A549 (cell line): ENCODE results near the gene SIN3A. TPM values are rescaled to one million over a fixed set of nuclear protein-coding genes. Genes with fewer than 3 reads are reported as not detected.

ENCODE experiments used
- ATAC-seq, 2 experiments: fragments of 200-7000 bp in 1 of 2; fragments of >200 bp in 1 of 2; cut with Nextera tagmentation in 1 of 2; cut with Tn5 transposase in 1 of 2; 3 replicates each; pipeline versions ENCODE4 v1.8.0 to v1.9.1; 2018 to 2020; ENCODE audit warnings: mild to moderate bottlenecking in 1 of 2, moderate library complexity in 1 of 2
- CTCF ChIA-PET: fragments of 300-600 bp; sonication (Branson Sonifier 250); formaldehyde crosslinking; extraction: SDS; loops from one replicate; lab custom pipeline; 2021; ENCODE audit warnings: antibody characterized with exemption, inconsistent platforms; lab: Yijun Ruan, JAX
- POLR2A ChIA-PET: fragments of 350-600 bp; formaldehyde crosslinking; extraction: SDS; loops from one replicate; lab custom pipeline; 2021; ENCODE audit warnings: antibody characterized with exemption, inconsistent platforms; lab: Yijun Ruan, JAX
- DNase-seq, 2 experiments: peaks; one replicate each; pipeline versions ENCODE4 v3.0.0 to v3.0.0-alpha.2; 2011 to 2016; ENCODE audit warnings: low read depth in 1 of 2, low spot score in 1 of 2
- FAIRE-seq: peaks from 2 replicates; lab custom pipeline; 2011; peaks lifted over from hg19 to GRCh38; lab: Jason Lieb, UNC
- H3K27ac ChIP-seq, 2 experiments: fragments of >200 bp; sonication (Bioruptor Twin); formaldehyde crosslinking; 3 replicates each; pipeline ENCODE4 v1.5.1; 2016 to 2017
- H3K4me1 ChIP-seq: fragments of >200 bp; sonication (Bioruptor Twin); formaldehyde crosslinking; 3 replicates; pipeline ENCODE4 v1.6.1; 2016
- H3K4me2 ChIP-seq: fragments of >200 bp; sonication (Bioruptor Twin); formaldehyde crosslinking; 3 replicates; pipeline ENCODE4 v1.6.1; 2016
- H3K4me3 ChIP-seq: fragments of >200 bp; sonication (Bioruptor Twin); formaldehyde crosslinking; 3 replicates; pipeline ENCODE4 v1.5.1; 2016
- H3K9me3 ChIP-seq: fragments of >200 bp; sonication (Bioruptor Twin); formaldehyde crosslinking; 3 replicates; pipeline ENCODE4 v1.6.1; 2016
- BHLHE40 ChIP-seq: IDR thresholded peaks from 2 replicates; pipeline ENCODE4 v1.6.1; 2012; ENCODE audit warnings: low read depth, low read length, inconsistent platforms
- CBX2 ChIP-seq: fragments of 200-600 bp; sonication (generic); IDR thresholded peaks from 2 replicates; pipeline ENCODE4 v1.6.1; 2016; ENCODE audit warnings: low read depth, mild to moderate bottlenecking, borderline replicate concordance
- CBX8 ChIP-seq: fragments of 200-600 bp; sonication (generic); IDR thresholded peaks from 2 replicates; pipeline ENCODE4 v1.6.1; 2016
- CEBPB ChIP-seq, 2 experiments: fragments of >200 bp in 1 of 2; sonication (Bioruptor Twin) in 1 of 2; formaldehyde crosslinking in 1 of 2; IDR thresholded peaks; 2 replicates each; pipeline ENCODE4 v1.6.1; 2012 to 2016
- CHD4 ChIP-seq: fragments of 200-600 bp; sonication (generic); IDR thresholded peaks from 2 replicates; pipeline ENCODE4 v1.6.1; 2016; ENCODE audit warnings: antibody characterized with exemption, mild to moderate bottlenecking, borderline replicate concordance
- EHMT2 ChIP-seq: fragments of 200-600 bp; sonication (generic); IDR thresholded peaks from 2 replicates; pipeline ENCODE4 v1.6.1; 2016; ENCODE audit warnings: antibody characterized with exemption, low read depth, mild to moderate bottlenecking, moderate library complexity
- EP300 ChIP-seq, 2 experiments: fragments of >200 bp; sonication (Bioruptor Twin); formaldehyde crosslinking; IDR thresholded peaks; 2 replicates in 1 of 2; 3 replicates in 1 of 2; pipeline ENCODE4 v1.6.1; 2016 to 2017
- ESRRA ChIP-seq: fragments of 150-350 bp; IDR thresholded peaks from 2 replicates; pipeline ENCODE4 v1.6.1; 2014; ENCODE audit warnings: mild to moderate bottlenecking, low read length, borderline replicate concordance
- FOSB ChIP-seq: fragments of 250-450 bp; sonication (Bioruptor Pico); IDR thresholded peaks from 2 replicates; pipeline ENCODE4 v1.5.0; 2020; ENCODE audit warnings: mild to moderate bottlenecking, moderate library complexity
- FOXS1 ChIP-seq: fragments of 250-450 bp; sonication (Bioruptor Pico); IDR thresholded peaks from 2 replicates; pipeline ENCODE4 v1.5.0; 2020; ENCODE audit warnings: mild to moderate bottlenecking, moderate library complexity
- HDAC2 ChIP-seq: fragments of 200-600 bp; sonication (generic); IDR thresholded peaks from 2 replicates; pipeline ENCODE4 v1.6.1; 2016
- HOXB5 ChIP-seq: fragments of 250-450 bp; sonication (Bioruptor Pico); IDR thresholded peaks from 2 replicates; pipeline ENCODE4 v1.5.0; 2020; ENCODE audit warnings: mild to moderate bottlenecking, moderate library complexity
- JUN ChIP-seq, 2 experiments: fragments of >200 bp; sonication (Bioruptor Twin); formaldehyde crosslinking; IDR thresholded peaks; 2 replicates in 1 of 2; 3 replicates in 1 of 2; pipeline ENCODE4 v1.6.1; 2016 to 2017
- JUNB ChIP-seq: fragments of >200 bp; sonication (Bioruptor Twin); formaldehyde crosslinking; IDR thresholded peaks from 2 replicates; pipeline ENCODE4 v1.6.1; 2016
- KDM5A ChIP-seq: fragments of 200-600 bp; sonication (generic); IDR thresholded peaks from 2 replicates; pipeline ENCODE4 v1.6.1; 2016; ENCODE audit warnings: antibody characterized with exemption, mild to moderate bottlenecking
- MAFK ChIP-seq: fragments of 450-650 bp; IDR thresholded peaks from 2 replicates; pipeline ENCODE4 v1.6.1; 2014; ENCODE audit not compliant: partially characterized antibody
- MYC ChIP-seq: IDR thresholded peaks from 2 replicates; pipeline ENCODE4 v1.6.1; 2012; ENCODE audit warnings: mild to moderate bottlenecking, inconsistent platforms, low read length, improper control_type of control experiment, borderline replicate concordance
- NFE2L2 ChIP-seq: fragments of 150-350 bp; conservative IDR thresholded peaks from 2 replicates; pipeline ENCODE4 v1.6.1; 2014; ENCODE audit warnings: low read length
- NPAS2 ChIP-seq: fragments of 250-450 bp; sonication (Bioruptor Pico); IDR thresholded peaks from 2 replicates; pipeline ENCODE4 v1.8.0; 2022; ENCODE audit warnings: mild to moderate bottlenecking, moderate library complexity, borderline replicate concordance
- PHF8 ChIP-seq: fragments of 200-600 bp; sonication (generic); IDR thresholded peaks from 2 replicates; pipeline ENCODE4 v1.6.1; 2016; ENCODE audit warnings: low read depth, mild to moderate bottlenecking, antibody characterized with exemption, moderate library complexity, borderline replicate concordance
- POLR2A ChIP-seq: IDR thresholded peaks from 2 replicates; pipeline ENCODE4 v1.6.1; 2012; ENCODE audit warnings: mild to moderate bottlenecking, low read length
- POLR2AphosphoS2 ChIP-seq: conservative IDR thresholded peaks from 2 replicates; pipeline ENCODE4 v1.6.1; 2012; ENCODE audit warnings: low read length, improper control_type of control experiment, inconsistent platforms
- RARB ChIP-seq: fragments of 250-450 bp; sonication (Bioruptor Pico); IDR thresholded peaks from 2 replicates; pipeline ENCODE4 v1.8.0; 2021; ENCODE audit warnings: mild to moderate bottlenecking, moderate library complexity
- RCOR1 ChIP-seq: fragments of 150-350 bp; IDR thresholded peaks from 2 replicates; pipeline ENCODE4 v1.6.1; 2014; ENCODE audit warnings: antibody characterized with exemption, low read length, low read depth
- REST ChIP-seq: fragments of 200-600 bp; sonication (generic); IDR thresholded peaks from 2 replicates; pipeline ENCODE4 v1.6.1; 2016; ENCODE audit warnings: antibody characterized with exemption, mild to moderate bottlenecking, moderate library complexity
- RFX5 ChIP-seq: fragments of 450-650 bp; IDR thresholded peaks from 2 replicates; pipeline ENCODE4 v1.7.1; 2014; ENCODE audit warnings: antibody characterized with exemption, mild to moderate bottlenecking, moderate library complexity
- USF2 ChIP-seq: fragments of 450-650 bp; IDR thresholded peaks from 2 replicates; pipeline ENCODE4 v1.6.1; 2014; ENCODE audit warnings: antibody characterized with exemption
- ZC3H11A ChIP-seq: fragments of 450-650 bp; IDR thresholded peaks from 2 replicates; pipeline ENCODE4 v1.6.1; 2014; ENCODE audit warnings: antibody characterized with exemption, mild to moderate bottlenecking
- WGBS: methylation state at CpG from one replicate; pipeline ENCODE4 v1.1.6; 2017; ENCODE audit errors: missing lambda C conversion rate; 5-methylcytosine and 5-hydroxymethylcytosine counted together
- polyA plus RNA-seq, 4 experiments: library from polyadenylated mRNA; depleted of rRNA in 3 of 4; stranded (reverse); fragments of >200 nt; fragmentation: RNase III in 1 of 4; extraction: RNeasy Plus Mini Kit Qiagen cat#74134 plus additional on column Dnase treatment in 1 of 4; gene quantifications; 2 replicates in 3 of 4; 3 replicates in 1 of 4; pipeline ENCODE4 v1.2.3, GENCODE V29; 2011 to 2017
- TF ChIP-seq, protein P1 (sequence below): fragments of 250-450 bp; sonication (Bioruptor Pico); IDR thresholded peaks from 2 replicates; pipeline ENCODE4 v1.5.0; 2021; ENCODE audit warnings: mild to moderate bottlenecking, moderate library complexity, borderline replicate concordance
- TF ChIP-seq, protein P2 (sequence below): IDR thresholded peaks from 2 replicates; pipeline ENCODE4 v1.6.1; 2012; ENCODE audit warnings: low read depth, borderline replicate concordance
- TF ChIP-seq, protein P3 (sequence below): fragments of 250-450 bp; sonication (Bioruptor Pico); IDR thresholded peaks from 2 replicates; pipeline ENCODE4 v1.5.0; 2020; ENCODE audit warnings: low read depth, mild to moderate bottlenecking, moderate library complexity
- TF ChIP-seq, protein P4 (sequence below): fragments of >200 bp; sonication (Bioruptor Twin); formaldehyde crosslinking; IDR thresholded peaks from 2 replicates; pipeline ENCODE4 v1.6.1; 2016

SIN3A gene
- polyA plus RNA-seq, 2 of the 4 experiments (the other 2 are of a cell fraction), result 35.9 to 48.7 TPM

DNA sequence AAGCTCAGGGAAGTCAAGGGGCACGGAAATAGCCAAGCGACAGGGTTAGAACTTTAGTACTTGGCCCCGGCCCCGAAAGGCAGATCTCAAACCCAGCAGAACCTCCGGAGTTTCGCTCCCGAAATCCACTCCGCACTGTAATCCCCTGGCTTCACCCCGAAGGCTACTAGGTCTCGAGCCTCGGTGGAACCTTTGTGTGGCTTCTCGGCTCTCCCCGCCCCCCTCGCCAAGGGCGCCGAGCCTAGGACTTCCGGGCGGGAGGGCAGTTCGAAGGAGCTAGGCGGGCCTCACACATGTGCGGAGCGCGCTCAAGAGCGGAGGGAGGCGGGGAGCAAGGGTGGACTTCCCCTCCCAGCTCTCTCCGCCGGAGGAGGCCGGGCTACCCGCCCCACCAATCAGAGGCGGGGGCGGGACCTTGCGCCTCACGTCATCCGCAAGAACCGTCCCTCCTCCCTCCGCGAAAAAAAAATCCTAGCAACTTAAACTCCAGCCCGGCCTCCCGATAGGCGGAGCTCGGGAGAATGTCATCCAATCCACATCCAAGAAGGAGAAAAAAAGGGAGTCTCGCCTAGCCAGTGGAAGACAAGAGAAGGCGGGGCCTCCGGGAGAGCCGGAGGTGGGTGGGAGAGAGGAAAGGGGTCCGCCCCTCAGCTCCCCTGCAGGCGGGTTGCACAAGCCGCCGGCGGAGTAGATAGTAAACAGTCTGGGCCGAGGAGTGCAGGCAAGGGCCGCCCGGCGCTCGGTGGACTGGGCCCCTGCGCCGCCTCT lies 2.4 kb upstream of the SIN3A start:
- ATAC-seq (peak; percentile 22 to 57), FAIRE-seq (peak; percentile 61), DNase-seq (peak; percentile 99 to 100)
- WGBS, result 2% methylated on average over 41 of the region's 57 CpGs
- peak overlapping the region; percentile 74 for H3K4me3 ChIP-seq
- peak overlapping the region; percentile 92 for H3K27ac ChIP-seq
- ChIA-PET POLR2A (interaction anchor here (0.5 to 7.3 kb wide), 21 partner anchors 10 to 389 kb away, joined by 3 to 148 read pairs (median 4); partner anchors contain the start of genes IMP3, MAN2C1, PTPN9 and SNUPN), CTCF (interaction anchor here (0.6 to 7.0 kb wide), 11 partner anchors 12 to 567 kb away, joined by 3 to 49 read pairs (median 4); partner anchors contain the start of genes IMP3, MAN2C1 and PTPN9)
- H3K4me2 ChIP-seq, result peak overlapping the region; percentile 93
- peaks cover 18% of the 10 kb centered on the region for H3K4me1 ChIP-seq
- no peaks in the 10 kb centered on the region for H3K9me3 ChIP-seq
- TF ChIP-seq PHF8 (peak; percentile 29; the same call in 1 of the 2 replicates), HDAC2 (no peak), REST (no peak), JUN (IDR thresholded peaks at IDR 0.05) (peak in 1 of 2 experiments; percentile 83; a peak in 2 of 5 replicates), EP300 (IDR thresholded peaks at IDR 0.05) (no peak), CEBPB (IDR thresholded peaks at IDR 0.05) (peak; percentile 68 to 91), EHMT2 (no peak), RARB (no peak), USF2 (no peak), HOXB5 (peak; percentile 53; the same call in 1 of the 2 replicates), POLR2A (peak; percentile 53), NPAS2 (CRISPR knock-in tag) (no peak), CHD4 (no peak), MYC (peak; percentile 49; the same call in 1 of the 2 replicates), MAFK (no peak), KDM5A (no peak), FOXS1 (CRISPR knock-in tag) (no peak), POLR2AphosphoS2 (no peak; the same call in 1 of the 2 replicates), BHLHE40 (no peak), CBX2 (no peak), CBX8 (no peak), NFE2L2 (no peak), ZC3H11A (no peak), JUNB (no peak), FOSB (CRISPR knock-in tag) (no peak), RFX5 (peak; percentile 83; the same call in 1 of the 2 replicates), RCOR1 (no peak), ESRRA (no peak)
- TF ChIP-seq, protein P1, sequence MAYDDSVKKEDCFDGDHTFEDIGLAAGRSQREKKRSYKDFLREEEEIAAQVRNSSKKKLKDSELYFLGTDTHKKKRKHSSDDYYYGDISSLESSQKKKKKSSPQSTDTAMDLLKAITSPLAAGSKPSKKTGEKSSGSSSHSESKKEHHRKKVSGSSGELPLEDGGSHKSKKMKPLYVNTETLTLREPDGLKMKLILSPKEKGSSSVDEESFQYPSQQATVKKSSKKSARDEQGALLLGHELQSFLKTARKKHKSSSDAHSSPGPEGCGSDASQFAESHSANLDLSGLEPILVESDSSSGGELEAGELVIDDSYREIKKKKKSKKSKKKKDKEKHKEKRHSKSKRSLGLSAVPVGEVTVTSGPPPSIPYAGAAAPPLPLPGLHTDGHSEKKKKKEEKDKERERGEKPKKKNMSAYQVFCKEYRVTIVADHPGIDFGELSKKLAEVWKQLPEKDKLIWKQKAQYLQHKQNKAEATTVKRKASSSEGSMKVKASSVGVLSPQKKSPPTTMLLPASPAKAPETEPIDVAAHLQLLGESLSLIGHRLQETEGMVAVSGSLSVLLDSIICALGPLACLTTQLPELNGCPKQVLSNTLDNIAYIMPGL, result 0 out of 2 replicates have a peak, but pooled peaks have one; percentile 12
- TF ChIP-seq, protein P2, sequence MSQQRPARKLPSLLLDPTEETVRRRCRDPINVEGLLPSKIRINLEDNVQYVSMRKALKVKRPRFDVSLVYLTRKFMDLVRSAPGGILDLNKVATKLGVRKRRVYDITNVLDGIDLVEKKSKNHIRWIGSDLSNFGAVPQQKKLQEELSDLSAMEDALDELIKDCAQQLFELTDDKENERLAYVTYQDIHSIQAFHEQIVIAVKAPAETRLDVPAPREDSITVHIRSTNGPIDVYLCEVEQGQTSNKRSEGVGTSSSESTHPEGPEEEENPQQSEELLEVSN, result peak; percentile 98
- TF ChIP-seq, protein P3, sequence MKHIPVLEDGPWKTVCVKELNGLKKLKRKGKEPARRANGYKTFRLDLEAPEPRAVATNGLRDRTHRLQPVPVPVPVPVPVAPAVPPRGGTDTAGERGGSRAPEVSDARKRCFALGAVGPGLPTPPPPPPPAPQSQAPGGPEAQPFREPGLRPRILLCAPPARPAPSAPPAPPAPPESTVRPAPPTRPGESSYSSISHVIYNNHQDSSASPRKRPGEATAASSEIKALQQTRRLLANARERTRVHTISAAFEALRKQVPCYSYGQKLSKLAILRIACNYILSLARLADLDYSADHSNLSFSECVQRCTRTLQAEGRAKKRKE (CRISPR knock-in tag), result peak; percentile 66; the same call in 1 of the 2 replicates
- TF ChIP-seq, protein P4, sequence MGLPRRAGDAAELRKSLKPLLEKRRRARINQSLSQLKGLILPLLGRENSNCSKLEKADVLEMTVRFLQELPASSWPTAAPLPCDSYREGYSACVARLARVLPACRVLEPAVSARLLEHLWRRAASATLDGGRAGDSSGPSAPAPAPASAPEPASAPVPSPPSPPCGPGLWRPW, result no peak
